Measurements from ENCODE around the gene FHAD1.

GRCh38 chr1:15439325-15439724 is 192.3 kb downstream of the FHAD1 start:
- TF ChIP-seq ISL1 (CRISPR knock-in tag; IDR thresholded peaks at IDR 0.05): no peak
- no peak for TF ChIP-seq ZFP30 (CRISPR knock-in tag; IDR thresholded peaks at IDR 0.05)

Measured in SK-N-SH treated with all-trans-retinoic acid at 6 μM for 48 hours (cell line).